Keratinocyte (primary cell): ENCODE measurements around the gene CDC42. TPM values are rescaled to one million over a fixed set of nuclear protein-coding genes. Genes with fewer than 3 reads are reported as not detected.

Source experiments
- DNase-seq: peaks from one replicate; pipeline ENCODE4 v3.0.0-alpha.2; 2011; ENCODE audit warnings: low read depth, missing footprints, low spot score
- FAIRE-seq: peaks from 2 replicates; lab custom pipeline; 2011; peaks lifted over from hg19 to GRCh38; lab: Jason Lieb, UNC
- H2AFZ ChIP-seq: 2 replicates; pipeline ENCODE4 v1.6.0; 2012; ENCODE audit warnings: low read length, control low read depth, inconsistent platforms; ENCODE audit not compliant: control insufficient read depth
- H3K27ac ChIP-seq: 2 replicates; pipeline ENCODE4 v1.5.1; 2011; ENCODE audit warnings: low read length; ENCODE audit not compliant: control insufficient read depth, insufficient read depth
- H3K27me3 ChIP-seq: 3 replicates; pipeline ENCODE4 v1.6.0; 2011; ENCODE audit warnings: low read length; ENCODE audit not compliant: control insufficient read depth, insufficient read depth; ENCODE audit errors: extremely low read depth
- H3K36me3 ChIP-seq, 2 experiments: 2 replicates in 1 of 2; 3 replicates in 1 of 2; pipeline ENCODE4 v1.5.1; 2011; ENCODE audit warnings: low read length in 2 of 2, mild to moderate bottlenecking in 1 of 2; ENCODE audit not compliant: control insufficient read depth in 2 of 2, insufficient read depth in 2 of 2; ENCODE audit errors: extremely low read depth in 1 of 2
- H3K4me1 ChIP-seq: 3 replicates; pipeline ENCODE4 v1.5.1; 2011; ENCODE audit warnings: low read length; ENCODE audit not compliant: control insufficient read depth, insufficient read depth; ENCODE audit errors: extremely low read depth
- H3K4me2 ChIP-seq: 3 replicates; pipeline ENCODE4 v1.6.0; 2011; ENCODE audit warnings: low read depth, low read length; ENCODE audit not compliant: control insufficient read depth, insufficient read depth; ENCODE audit errors: extremely low read depth
- H3K4me3 ChIP-seq, 3 experiments: fragments of 200-600 bp in 1 of 3; sonication (generic) in 1 of 3; 2 replicates in 2 of 3; 3 replicates in 1 of 3; pipeline ENCODE4 v1.5.1; 2011 to 2016; ENCODE audit warnings: low read length in 3 of 3, mild to moderate bottlenecking in 3 of 3, control low read depth in 2 of 3, inconsistent platforms in 1 of 3, low read depth in 1 of 3, mixed read lengths in 1 of 3, mixed run types in 1 of 3, moderate library complexity in 1 of 3; ENCODE audit not compliant: control insufficient read depth in 2 of 3, insufficient read depth in 2 of 3; ENCODE audit errors: extremely low read depth in 1 of 3
- H3K79me2 ChIP-seq: 2 replicates; pipeline ENCODE4 v1.6.0; 2012; ENCODE audit warnings: low read length; ENCODE audit not compliant: control insufficient read depth, insufficient read depth
- H3K9ac ChIP-seq: 3 replicates; pipeline ENCODE4 v1.6.0; 2011; ENCODE audit warnings: low read length; ENCODE audit not compliant: control insufficient read depth, insufficient read depth; ENCODE audit errors: extremely low read depth
- H3K9me1 ChIP-seq: 3 replicates; pipeline ENCODE4 v1.6.0; 2011; ENCODE audit warnings: low read length; ENCODE audit not compliant: control insufficient read depth, insufficient read depth; ENCODE audit errors: extremely low read depth
- H3K9me3 ChIP-seq: 2 replicates; pipeline ENCODE4 v1.5.1; 2012; ENCODE audit warnings: low read depth, low read length; ENCODE audit not compliant: control insufficient read depth
- H4K20me1 ChIP-seq: 3 replicates; pipeline ENCODE4 v1.6.0; 2011; ENCODE audit warnings: low read length; ENCODE audit not compliant: control insufficient read depth, insufficient read depth; ENCODE audit errors: extremely low read depth
- EZH2 ChIP-seq: IDR thresholded peaks from one replicate; pipeline ENCODE4 v1.6.1; 2012; ENCODE audit warnings: inconsistent platforms, mild to moderate bottlenecking, low read length, moderate library complexity
- dilution Hi-C: fragments of 300-500 bp; cut with MboI; formaldehyde crosslinking; loops from one replicate; pipeline ENCODE4 v1.7.0; 2020; ENCODE audit warnings: low sequenced_read_pairs; ENCODE audit not compliant: extremely low pct_ligation_motif_present
- polyA plus RNA-seq, 5 experiments: library from polyadenylated mRNA; depleted of rRNA in 3 of 5; stranded (reverse) in 3 of 5; stranded (forward) in 1 of 5; unstranded in 1 of 5; fragments of >200 nt; gene quantifications; 1 replicate in 1 of 5; 2 replicates in 3 of 5; 3 replicates in 1 of 5; pipeline versions ENCODE4 v1.2.1 to v1.2.3, GENCODE V29; 2011 to 2012; ENCODE audit warnings: missing spikeins in 2 of 5, low read depth in 1 of 5, low replicate concordance in 1 of 5
- TF ChIP-seq, protein P1 (sequence below), 3 experiments: IDR thresholded peaks in 1 of 3; conservative IDR thresholded peaks in 1 of 3; optimal IDR thresholded peaks in 1 of 3; 2 replicates in 2 of 3; 3 replicates in 1 of 3; pipeline versions ENCODE3 to v1.5.1; 2011; ENCODE audit warnings: low read length in 3 of 3, mild to moderate bottlenecking in 3 of 3, moderate library complexity in 2 of 3, control low read depth in 1 of 3, inconsistent platforms in 1 of 3; ENCODE audit not compliant: insufficient read depth in 2 of 3; ENCODE audit errors: extremely low read depth in 1 of 3

The CDC42 gene
- polyA plus RNA-seq, 1 donor (not counting 4 experiments of a cell fraction or from before 2014, with no cell fraction given), result 499 TPM

DNA sequence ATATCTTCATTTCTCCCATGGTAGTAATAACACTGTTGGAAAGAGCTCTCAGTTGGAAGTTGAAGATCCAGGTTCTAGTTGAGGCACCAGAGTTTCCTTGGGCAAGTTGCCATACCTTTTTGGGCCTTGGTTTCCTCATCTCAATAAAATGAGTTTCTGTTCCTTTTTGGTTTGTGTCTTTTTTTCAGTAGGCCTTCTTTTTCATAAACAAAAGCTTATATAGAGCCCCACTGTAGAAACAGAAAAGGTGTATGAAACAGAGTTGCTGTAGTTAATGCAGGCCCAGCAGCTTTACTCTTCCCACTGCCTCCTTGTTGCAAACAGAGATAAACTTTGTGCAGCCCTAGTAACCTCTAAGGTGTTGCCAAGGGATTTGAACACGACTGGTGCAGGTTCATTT, 48.7 kb downstream of the CDC42 start:
- DNase-seq (no peak), FAIRE-seq (no peak)
- TF ChIP-seq EZH2, result no peak
- TF ChIP-seq, protein P1, sequence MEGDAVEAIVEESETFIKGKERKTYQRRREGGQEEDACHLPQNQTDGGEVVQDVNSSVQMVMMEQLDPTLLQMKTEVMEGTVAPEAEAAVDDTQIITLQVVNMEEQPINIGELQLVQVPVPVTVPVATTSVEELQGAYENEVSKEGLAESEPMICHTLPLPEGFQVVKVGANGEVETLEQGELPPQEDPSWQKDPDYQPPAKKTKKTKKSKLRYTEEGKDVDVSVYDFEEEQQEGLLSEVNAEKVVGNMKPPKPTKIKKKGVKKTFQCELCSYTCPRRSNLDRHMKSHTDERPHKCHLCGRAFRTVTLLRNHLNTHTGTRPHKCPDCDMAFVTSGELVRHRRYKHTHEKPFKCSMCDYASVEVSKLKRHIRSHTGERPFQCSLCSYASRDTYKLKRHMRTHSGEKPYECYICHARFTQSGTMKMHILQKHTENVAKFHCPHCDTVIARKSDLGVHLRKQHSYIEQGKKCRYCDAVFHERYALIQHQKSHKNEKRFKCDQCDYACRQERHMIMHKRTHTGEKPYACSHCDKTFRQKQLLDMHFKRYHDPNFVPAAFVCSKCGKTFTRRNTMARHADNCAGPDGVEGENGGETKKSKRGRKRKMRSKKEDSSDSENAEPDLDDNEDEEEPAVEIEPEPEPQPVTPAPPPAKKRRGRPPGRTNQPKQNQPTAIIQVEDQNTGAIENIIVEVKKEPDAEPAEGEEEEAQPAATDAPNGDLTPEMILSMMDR (optimal IDR thresholded peaks at IDR 0.05 in 1 of 3, IDR thresholded peaks at IDR 0.05 in 1 of 3, conservative IDR thresholded peaks at IDR 0.05 in 1 of 3; ENCODE audit: extremely low read depth in 1 of 3, insufficient read depth in 2 of 3, low read length in 3 of 3), result no peak
- H3K9me3 ChIP-seq, result no peaks in the 10 kb centered on the region
- H2AFZ ChIP-seq, result no peak overlapping the region
- H3K4me3 ChIP-seq, result no peak overlapping the region
- no peak overlapping the region for H3K9ac ChIP-seq
- H3K4me2 ChIP-seq, result no peak overlapping the region
- no peaks in the 10 kb centered on the region for H3K27me3 ChIP-seq
- H3K36me3 ChIP-seq, result peaks cover 20 to 44% of the 10 kb centered on the region in 2 experiments
- peaks cover 61% of the 10 kb centered on the region for H3K79me2 ChIP-seq
- H4K20me1 ChIP-seq, result peaks cover 27% of the 10 kb centered on the region
- no peak overlapping the region for H3K27ac ChIP-seq
- dilution Hi-C loops, result no loop called here
- no peaks in the 10 kb centered on the region for H3K9me1 ChIP-seq
- peaks cover 2% of the 10 kb centered on the region for H3K4me1 ChIP-seq

DNA sequence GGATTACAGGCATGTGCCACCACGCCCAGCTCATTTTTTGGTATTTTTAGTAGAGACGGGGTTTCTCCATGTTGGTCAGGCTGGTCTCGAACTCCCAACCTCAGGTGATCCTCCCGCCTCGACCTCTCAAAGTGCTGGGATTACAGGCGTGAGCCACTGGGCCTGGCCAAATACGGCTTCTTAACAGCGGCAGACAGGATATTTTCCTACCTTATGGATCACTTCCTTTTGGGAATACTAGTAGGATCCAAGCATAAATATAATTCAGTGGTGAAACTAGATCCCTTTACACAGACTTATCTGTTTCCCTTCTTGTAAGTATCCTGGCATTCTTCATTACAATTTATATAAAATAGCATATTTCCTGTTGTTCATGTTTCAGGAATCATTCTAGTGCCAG, 49.5 kb downstream of the CDC42 start:
- Histone ChIP-seq H3K4me3 (no peak overlapping the region), H3K27me3 (no peaks in the 10 kb centered on the region), H3K9ac (no peak overlapping the region), H3K9me1 (no peaks in the 10 kb centered on the region), H3K9me3 (no peaks in the 10 kb centered on the region), H3K27ac (no peak overlapping the region), H3K79me2 (peaks cover 60% of the 10 kb centered on the region), H2AFZ (no peak overlapping the region), H3K4me1 (peaks cover 10% of the 10 kb centered on the region), H4K20me1 (peaks cover 27% of the 10 kb centered on the region), H3K36me3 (peaks cover 18 to 37% of the 10 kb centered on the region in 2 experiments), H3K4me2 (no peak overlapping the region)
- FAIRE-seq (no peak), DNase-seq (no peak)
- TF ChIP-seq EZH2, result no peak
- TF ChIP-seq, protein P1 (optimal IDR thresholded peaks at IDR 0.05 in 1 of 3, IDR thresholded peaks at IDR 0.05 in 1 of 3, conservative IDR thresholded peaks at IDR 0.05 in 1 of 3; ENCODE audit: extremely low read depth in 1 of 3, insufficient read depth in 2 of 3, low read length in 3 of 3), result no peak
- dilution Hi-C loops, result no loop called here
